Gastroesophageal sphincter (tissue), 3 donors: ENCODE data around the gene USP12.

Source experiments
- CTCF ChIP-seq, 4 experiments: fragments of 200-600 bp in 2 of 4; fragments of 450-650 bp in 2 of 4; sonication (generic) in 1 of 4; IDR thresholded peaks; one replicate each; pipeline ENCODE4 v1.5.1; 2017 to 2019; ENCODE audit warnings: antibody characterized with exemption in 4 of 4, mild to moderate bottlenecking in 2 of 4, moderate library complexity in 2 of 4
- POLR2A ChIP-seq, 2 donors: fragments of 450-650 bp; IDR thresholded peaks; one replicate each; pipeline ENCODE4 v1.6.1; 2017; ENCODE audit warnings: antibody characterized with exemption in 2 of 2, mild to moderate bottlenecking in 2 of 2, moderate library complexity in 1 of 2

GRCh38 chr13:27064252-27064995, 107.2 kb downstream of the USP12 start:
- TF ChIP-seq CTCF (IDR thresholded peaks at IDR 0.05) = no peak
- no peak for TF ChIP-seq POLR2A (IDR thresholded peaks at IDR 0.05)
